Myocyte (in vitro differentiated cells): ENCODE results near the gene SMYD3. TPM values are rescaled to one million over a fixed set of nuclear protein-coding genes. Genes with fewer than 3 reads are reported as not detected.

Experiments used
- DNase-seq: peaks from one replicate; pipeline ENCODE4 v3.0.0-alpha.2; 2012; ENCODE audit warnings: low read depth
- total RNA-seq: library from RNA; depleted of rRNA; stranded (reverse); fragments of >200 nt; gene quantifications from 2 replicates; pipeline ENCODE4 v1.2.3, GENCODE V29; 2014

The SMYD3 gene
- total RNA-seq, 1 donor from 2014 or later = 18.7 TPM

DNA sequence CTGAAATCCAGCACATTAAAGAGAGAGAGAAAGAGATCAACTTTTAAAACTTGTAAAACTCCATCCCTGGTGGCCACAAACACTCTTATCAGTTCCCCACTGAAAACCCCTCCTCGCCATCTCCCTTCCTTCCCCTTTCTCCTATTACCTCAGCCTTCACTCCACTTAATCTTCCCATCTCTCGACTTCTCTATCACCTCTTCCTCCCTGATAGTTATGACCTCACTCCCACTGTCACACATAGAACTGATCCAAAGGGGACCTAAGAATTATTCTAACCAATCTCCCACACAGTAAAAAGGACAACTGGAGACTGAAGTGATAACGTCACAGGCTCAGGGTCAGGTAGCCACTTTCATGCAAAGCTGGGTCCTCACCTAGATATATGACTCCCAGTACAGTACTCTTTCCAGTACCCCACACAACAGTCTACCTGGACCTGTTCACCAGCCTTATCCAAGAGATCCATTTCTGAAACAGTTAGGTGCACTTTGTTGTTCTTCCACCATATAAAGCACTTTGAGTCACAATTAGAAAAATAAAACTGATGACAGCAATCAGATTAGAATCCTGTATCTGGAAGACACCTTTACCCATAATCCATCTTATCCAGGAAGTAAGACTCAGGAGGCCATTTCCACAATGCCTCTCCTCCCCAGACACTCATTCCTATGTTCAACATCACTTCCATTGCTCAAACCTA is 324.8 kb downstream of the SMYD3 start:
- DNase-seq = no peak

DNA sequence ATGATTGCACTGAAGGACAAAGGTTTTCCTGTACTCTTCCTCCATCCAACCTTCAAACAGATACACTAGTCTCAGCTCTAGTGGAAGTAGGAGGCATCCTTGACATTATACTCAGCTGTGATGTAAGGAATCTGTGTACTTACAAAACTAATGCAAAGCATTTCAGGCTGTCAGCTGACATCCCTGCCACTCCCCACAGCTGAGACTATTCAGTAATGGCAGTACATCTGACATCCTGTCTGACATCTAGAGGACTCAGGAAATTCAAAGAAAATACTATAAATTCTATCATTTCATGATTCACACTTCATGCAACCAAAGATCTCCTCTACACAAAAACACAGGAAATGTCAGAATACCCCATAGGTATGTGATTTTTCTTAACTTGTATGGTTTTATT is 325.8 kb downstream of the SMYD3 start:
- no peak for DNase-seq

DNA sequence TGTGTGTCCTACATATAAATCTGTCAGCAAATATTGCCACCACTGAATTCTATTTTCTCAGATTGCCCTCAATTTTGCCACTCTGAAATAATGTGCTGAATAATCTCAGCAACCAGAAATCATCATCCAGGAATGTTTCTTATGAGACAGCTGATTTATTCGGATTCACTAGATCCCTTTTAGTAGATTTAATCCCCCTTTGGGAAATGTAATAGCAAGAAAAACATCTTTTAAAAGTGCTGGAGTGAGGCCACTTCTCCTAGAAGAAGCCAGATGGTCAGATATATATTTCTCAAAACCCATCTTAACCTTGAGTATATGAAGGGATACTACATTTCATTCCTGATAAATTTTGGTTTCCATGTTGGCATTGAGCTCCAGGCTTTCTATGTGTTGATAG is 327.7 kb downstream of the SMYD3 start:
- peak; percentile 29 for DNase-seq

DNA sequence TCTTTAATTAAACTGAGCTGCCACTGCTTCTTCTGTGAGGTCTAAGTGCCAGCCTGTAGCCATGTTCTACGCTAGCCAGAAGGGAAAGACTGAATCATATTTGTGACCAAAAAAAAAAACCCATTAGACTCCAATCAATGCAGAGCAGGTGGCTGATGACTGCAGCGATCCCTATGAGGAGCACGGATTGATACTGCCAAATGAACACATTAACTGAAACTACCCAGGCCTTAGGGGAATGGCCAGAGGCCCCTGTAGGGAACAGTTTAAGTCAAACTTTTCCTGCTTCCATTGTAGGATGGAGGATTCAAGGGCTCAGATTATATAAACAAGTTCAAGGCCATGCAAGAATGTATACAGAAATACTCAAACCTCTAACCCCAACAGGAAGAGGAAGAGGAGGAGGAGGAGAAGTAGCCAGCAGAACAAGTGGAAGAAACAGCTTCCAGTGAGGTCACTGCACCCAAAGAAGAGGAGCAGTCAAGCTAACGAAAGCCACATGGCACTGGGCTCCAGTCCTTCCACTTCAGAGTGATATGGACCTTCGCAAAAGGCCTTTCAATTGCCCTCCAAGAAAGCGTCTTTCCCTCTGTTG is 328.3 kb downstream of the SMYD3 start:
- no peak for DNase-seq

DNA sequence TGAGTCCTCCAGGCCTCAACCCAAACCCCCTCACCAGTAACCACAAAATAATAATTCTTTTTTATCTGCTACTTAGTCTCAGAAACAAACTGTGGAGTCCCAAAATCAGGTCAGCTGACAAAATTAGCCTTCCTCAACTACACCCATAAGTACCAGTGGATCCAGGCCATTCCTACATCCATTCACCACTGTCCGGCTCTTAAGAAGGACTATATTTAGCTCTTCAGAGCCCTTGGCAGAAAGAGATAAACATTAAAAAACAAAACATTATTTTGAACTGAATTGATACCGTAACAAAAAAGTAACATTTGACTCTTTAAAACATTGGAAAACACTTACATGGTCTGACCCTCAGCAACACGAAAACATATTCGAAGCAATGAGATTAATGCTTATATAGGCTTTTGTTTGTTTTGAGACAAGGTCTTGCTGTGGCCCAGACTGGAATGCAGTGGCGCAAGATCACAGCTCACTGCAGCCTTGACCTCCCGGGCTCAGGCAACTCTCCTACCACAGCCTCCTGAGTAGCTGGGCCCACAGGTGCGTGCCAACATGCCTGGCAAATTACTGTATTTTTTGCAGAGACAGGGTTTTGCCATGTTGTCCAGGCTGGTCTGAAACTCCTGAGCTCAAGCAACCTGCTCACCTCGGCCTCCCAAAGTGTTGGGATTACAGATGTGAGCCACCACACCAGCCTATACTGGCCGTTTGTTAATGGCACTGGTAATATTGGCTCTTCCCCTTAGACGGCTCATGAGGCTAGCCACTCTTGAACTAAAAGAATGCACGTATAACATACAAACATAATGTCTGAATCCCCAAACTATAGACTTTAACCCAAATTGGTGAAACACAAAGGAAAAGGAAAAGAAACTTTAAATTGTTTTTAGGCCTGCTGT is 330.7 kb downstream of the SMYD3 start:
- DNase-seq = no peak

DNA sequence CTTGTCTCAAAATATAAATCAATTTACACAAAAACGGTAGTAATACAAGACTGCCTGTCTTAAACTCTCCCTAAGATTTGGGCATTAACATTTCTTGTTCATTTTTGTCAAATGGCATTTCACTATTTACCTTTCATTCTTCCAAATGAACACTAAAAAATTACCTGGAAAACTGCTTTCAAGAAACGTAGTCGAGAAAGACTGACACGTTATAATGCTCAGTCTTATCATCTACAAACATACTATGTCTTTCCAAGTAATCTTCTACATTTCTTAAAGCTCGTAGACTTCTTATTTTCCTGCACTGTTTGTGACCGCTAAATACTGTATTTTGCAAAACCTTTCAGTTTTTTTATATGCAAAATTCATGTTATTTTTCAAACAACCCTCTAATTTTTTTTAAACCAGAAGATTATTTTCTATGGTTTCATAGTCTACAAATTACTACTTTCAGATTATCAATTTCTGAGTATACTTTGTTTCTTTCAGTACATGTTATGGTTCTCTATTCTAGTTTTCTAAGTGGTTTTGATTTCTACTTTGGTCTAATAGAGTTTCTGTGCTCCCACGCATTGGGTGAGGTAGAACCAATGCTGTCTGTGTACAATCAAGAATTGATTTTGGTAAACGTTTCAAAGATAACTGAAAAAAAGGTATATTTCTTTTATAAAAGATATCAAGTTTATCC is 336.4 kb downstream of the SMYD3 start:
- DNase-seq = no peak

DNA sequence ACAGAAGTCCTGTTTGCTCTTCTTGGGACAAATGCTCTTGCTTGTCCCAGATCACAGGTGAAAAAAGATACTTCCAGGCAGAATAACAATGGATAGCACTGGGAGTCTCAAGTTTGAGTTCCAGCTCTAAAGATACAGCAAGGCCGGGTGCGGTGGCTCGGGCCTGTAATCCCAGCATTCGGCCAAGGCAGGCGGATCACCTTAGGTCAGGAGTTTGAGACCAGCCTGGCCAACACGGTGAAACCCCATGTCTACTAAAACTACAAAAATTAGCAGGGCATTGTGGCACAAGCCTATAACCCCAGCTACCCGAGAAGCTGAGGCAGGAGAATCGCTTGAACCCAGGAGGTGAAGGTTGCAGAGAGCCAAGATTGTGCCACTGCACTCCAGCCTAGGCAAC is 337.6 kb downstream of the SMYD3 start:
- DNase-seq = no peak

DNA sequence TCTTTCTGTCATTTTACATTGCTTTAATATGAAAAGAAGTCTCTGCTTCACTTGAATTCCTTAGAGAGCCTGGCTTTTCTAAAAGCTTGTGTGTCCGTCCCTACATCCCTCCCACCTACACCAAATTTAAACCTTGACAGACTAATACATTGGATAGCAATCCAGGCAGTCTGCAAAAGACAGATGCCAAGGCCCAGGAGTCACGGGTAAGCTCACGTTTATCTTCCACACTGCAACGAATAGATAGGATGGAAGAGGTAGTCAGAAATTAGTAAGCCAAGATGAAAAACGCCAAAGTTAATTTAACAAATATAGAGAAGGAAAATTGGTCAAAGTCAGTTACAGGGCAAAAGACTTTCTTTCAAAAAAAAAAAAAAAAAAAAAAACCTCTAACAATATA is 338.1 kb downstream of the SMYD3 start:
- DNase-seq = no peak

DNA sequence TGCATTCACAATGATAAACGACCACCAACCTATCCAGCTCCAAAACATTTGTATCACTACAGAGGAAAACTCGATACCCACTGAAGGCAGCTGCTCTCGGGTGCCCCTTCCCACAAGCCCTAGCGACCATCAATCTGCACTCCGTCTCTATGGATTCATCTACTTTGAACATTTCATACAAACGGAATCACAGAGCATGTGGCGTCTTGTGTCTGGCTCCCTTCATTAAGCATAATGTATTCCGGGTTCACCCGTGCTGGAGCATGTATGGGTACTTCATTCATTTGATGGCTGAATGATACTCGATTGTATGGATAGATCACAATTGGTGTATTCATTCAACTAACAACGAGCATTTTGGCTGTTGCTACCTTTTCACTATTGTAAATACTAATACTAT is 340.2 kb downstream of the SMYD3 start:
- DNase-seq = no peak

DNA sequence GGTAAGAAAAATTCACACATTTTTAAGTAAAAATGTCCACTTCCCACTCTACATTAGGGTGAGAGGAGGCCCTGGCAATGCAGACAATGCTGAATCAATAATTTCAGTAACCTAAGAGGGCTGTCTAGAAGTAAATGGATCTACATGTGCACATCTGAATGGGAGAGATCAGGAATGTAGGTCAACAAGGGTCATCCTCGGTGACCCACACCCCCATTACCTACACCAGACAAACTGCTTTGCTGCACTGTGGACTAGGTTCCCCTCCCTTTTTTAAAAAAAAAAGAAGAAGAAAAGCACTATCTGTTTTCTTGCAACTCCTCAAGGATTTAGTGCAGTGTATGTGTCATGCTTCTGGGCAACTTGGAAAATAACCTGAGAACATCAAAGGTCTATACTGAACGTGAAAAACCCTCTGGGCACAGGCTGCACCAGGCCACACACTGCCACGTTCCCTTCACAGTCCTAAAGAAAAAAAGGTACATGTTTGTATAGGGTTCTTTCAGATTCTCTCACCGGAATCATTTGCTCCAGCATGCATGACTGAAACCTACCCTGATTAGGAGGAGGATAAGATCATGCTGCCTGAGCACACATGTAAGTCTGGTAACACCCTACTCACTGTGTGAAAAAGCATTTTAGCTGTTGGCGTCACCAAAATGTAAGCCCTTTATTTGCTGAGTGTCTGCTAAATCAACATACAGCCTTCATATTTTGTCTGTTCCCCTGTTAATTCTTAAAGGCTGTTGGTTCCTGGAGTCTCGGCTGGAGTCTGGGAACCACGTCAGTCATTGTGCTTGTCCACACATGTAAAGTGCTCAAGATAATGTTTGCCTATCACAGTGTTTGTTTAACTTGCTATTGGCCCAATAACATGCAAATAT is 341.0 kb downstream of the SMYD3 start:
- no peak for DNase-seq

DNA sequence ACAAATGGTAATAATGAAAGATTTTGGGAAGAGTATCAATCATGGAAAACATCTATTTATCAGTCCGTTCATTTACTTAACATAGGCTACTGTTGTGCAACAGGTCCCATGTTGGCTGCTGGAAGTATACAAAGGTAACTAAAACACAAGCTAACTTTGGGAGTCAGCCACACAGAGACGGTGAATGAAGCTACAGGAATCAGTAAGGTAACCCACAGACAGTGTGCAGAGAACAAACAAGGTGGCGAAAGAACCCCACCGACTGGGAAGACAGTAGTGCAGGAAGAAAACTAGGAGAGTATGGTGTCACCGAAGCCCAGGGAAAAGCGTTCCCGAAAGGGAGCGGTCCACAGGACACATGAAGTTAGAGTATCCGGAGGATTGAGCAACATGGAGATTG is 342.3 kb downstream of the SMYD3 start:
- no peak for DNase-seq

DNA sequence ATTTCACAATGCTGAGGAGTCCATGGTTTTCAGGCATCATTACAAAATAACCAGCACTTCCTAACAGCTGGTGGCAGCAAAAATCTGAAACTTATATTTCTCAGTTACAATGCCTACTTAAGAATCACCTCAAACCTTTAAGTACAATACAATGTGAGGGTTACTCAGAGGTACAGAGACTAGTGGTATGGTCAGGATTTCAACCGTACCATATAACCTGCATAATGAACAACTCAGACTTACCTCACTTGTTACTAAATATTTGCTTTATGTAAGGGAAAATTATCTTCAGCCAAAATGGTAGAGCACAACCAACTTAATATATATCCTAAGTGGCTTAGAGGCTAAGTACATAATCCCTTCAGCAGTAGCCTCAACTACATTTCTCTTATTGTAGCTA is 344.5 kb downstream of the SMYD3 start:
- DNase-seq = no peak

DNA sequence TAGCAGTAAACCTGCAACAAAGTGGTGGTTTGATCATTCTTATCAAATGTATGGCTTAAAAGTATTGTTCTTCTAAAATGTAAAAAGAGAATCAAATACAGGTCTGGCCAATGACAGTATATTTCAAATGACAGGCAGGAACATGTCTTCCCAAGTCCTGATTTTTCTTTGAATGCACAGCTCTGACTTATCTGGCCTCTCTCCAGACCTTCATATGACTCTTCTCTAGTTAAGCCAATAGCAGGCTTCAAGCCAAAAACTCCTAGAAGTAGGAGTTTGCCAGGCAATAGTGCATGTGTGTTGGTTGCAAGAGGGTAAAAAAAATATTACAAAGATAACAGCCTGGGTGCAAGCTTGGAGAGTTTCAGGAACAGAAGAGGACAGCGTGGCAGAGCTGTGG is 345.5 kb downstream of the SMYD3 start:
- peak; percentile 45 for DNase-seq

DNA sequence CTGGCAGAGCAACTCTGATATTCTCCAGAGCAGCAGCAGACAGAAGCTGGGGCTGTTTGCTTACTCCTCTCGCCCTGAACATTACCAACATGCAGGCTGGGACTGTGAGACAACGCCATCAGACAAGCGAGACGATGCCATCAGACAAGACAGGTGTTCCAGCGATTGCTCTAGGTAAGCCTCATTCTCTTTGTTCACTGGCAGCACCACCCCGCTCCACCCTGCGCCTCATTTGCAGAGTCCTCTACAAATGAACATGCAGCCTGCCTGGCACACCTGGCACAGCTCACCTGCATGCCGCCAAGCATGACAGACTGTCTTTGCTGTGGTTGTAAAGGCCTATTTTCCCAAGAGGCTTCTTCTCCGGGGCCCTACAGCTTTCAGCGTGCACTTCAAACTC is 346.2 kb downstream of the SMYD3 start:
- DNase-seq = no peak

DNA sequence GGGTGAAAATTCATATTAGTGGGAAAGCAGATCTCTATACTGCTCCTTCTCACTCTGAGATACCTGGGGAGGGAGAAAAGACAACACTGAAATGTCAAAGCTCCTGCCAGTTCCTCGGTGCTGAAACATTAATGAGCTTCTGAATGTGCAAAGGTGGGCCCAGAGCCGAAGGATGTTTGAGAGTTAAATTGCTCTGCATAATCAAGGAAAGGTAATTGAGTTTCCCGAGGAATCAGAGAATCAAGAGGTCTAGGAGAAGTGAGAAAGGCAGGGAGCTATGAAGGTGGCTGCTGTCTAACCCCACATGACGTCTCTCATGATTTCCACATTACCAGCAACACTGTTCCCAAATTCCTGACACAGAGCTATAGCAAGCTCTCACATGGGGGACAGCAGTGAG is 346.7 kb downstream of the SMYD3 start:
- DNase-seq = no peak

DNA sequence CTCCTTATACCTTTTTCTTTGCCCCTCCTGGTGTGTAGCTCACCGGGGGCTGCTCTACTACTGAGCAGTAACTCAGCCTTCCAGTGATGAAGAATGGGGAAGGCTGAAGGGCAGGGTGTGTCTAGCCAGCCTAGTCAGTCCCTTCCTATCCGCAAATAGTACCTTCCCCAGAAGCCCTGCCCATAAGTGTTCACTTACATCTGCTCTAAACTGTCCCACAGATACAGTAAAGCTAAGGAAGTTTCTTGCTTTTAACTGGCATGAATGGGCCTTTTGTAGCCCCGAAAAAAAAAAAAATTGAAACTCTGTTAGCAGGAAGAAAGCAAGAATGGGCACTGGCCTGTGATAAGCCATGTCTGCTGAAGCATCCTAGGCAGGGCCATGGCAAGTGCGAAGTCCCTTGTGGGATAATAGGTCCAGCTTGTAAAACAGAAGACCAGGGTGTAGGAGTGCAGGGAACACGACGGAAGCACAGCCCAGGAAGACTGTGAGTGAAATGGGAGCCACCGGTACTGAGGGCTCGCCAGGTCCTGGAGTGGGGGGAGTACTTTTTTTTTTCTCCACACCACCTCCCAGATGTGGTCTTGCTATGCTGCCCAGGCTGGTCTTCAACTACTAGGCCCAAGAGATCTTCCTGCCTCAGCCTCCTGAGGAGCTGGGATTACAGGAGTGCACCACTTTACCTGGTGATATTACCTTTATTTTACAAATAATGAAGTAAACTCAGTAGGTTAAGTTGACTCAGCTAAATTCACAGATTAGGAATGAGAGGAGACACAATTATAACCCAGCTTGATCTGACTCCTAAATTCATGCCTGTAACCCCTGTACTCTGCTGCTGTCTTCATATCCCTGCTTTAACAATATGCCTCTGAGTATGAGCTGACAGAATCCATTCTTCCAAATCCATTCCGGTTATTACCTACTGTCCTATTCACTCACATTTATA is 347.5 kb downstream of the SMYD3 start:
- DNase-seq = no peak

DNA sequence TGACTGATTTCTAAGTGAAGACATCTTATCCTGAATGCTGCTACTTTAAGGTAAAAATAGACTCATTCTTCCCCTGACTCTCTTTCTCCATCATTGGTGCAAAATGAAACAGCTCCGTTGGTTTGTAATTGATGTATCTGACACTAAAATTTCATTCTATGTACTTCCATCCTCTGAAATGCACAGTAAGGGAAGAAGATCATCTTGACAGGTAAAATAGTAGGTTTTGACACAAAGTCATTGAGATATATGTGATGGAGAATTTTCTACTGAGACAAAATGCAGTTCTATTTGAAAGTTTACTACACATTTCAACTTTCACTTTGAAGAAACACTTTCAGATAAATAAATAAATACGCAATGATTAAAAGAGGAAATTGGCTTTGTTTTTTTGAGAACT is 348.9 kb downstream of the SMYD3 start:
- no peak for DNase-seq

DNA sequence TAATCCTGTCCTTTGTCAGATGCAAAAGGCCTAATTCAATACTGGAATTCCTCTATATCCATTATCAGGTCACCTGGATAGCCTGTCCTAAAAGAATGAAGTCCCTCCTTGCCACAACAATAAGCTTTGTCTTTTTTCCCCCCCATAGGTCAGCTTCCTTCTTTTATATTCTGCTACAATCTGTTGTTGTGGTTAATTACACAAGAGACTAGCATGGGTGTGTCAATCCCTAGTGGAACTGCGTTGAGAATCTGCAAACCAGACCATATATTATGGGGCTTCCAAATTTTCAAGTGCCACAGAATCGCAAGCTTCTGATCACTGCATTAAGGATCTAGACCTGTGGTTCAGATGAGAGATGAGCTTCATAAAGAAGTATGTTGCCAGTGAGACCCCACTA is 349.6 kb downstream of the SMYD3 start:
- DNase-seq = no peak

DNA sequence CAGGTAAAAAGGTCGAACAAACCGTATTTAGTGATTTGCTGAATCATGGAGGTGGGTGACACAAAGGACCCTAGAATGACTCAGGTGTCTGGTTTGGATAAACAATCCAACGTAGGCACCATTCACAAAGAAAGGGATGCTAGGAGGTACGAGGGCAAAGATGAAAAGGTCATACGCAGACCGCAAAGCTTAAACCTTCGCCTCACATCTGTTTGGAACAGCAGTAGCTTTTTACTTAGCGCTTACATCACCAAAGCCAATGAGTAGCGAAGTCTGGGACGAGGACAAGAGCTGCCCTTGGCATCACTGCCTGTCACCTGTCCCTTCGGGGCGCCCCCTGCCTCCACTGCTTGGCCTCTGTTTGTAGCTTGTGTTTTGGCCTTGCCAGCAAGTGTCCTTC is 350.2 kb downstream of the SMYD3 start:
- no peak for DNase-seq

DNA sequence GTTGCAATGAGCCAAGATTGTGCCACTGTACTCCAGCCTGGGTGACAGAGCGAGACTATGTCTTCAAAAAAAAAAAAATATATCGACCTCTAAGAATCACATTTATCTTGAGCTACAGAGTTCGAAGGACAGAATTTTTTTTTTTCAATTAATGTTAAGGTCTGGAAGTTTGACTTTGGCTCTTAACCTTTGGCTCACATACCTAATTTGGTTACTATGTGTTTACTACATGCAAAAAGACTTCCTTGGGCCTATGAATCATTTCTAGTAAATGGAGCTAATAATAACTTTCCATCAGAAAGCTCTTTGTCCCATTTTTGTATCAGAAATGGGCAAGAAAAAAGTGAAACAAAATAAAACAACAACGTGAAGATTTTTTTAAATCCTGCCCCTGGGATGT is 351.2 kb downstream of the SMYD3 start:
- peak; percentile 35 for DNase-seq
